Measurements from ENCODE around the gene DNAJB8. TPM values are rescaled to one million over a fixed set of nuclear protein-coding genes. Genes with fewer than 3 reads are reported as not detected.

The DNAJB8 gene
- total RNA-seq, 4 donors from 2014 or later, result not detected

DNA sequence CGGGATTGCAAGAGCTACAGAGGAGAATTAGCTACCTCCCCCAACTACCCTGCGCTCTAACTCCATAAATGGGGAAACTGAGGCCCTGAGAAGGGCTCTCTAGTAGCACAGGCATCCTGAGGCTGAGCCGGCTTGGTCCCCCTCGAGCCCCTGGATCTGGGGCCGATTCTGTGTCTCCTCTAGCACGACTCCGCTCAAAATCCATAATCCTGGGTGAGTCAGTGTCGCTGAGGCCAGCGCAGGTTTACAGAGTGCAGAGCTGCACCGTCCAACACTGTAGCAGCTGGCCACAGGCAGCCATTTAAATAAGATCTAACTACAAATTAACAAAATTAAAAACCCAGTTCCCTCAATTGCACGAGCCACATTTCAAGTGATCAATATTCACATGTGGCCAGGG lies 15.5 kb upstream of the DNAJB8 start:
- H3K4me1 ChIP-seq, result peaks cover 0 to 40% (median 6%) of the 10 kb centered on the region in 4 donors
- WGBS, 2 donors, result 34 to 36% methylated on average over 10 to 11 of the region's 11 CpGs
- TF ChIP-seq CTCF (IDR thresholded peaks at IDR 0.05) (no peak), POLR2A (IDR thresholded peaks at IDR 0.05) (no peak), EP300 (IDR thresholded peaks at IDR 0.05) (no peak)
- H3K36me3 ChIP-seq, result no peaks in the 10 kb centered on the region
- H3K4me3 ChIP-seq, result no peak overlapping the region
- H3K9me3 ChIP-seq, result no peaks in the 10 kb centered on the region
- peaks cover 6 to 98% of the 10 kb centered on the region in 2 donors for H3K27me3 ChIP-seq
- no peak overlapping the region for H3K27ac ChIP-seq
- no peak for DNase-seq (ENCODE audit: low spot score in 2 of 2)

- Histone ChIP-seq H3K27me3 (peaks cover 6 to 98% of the 10 kb centered on the region in 2 donors), H3K4me1 (peaks cover 0 to 33% (median 0%) of the 10 kb centered on the region in 4 donors), H3K36me3 (no peaks in the 10 kb centered on the region), H3K9me3 (no peaks in the 10 kb centered on the region), H3K27ac (no peak overlapping the region), H3K4me3 (no peak overlapping the region)
- 33 to 38% methylated on average over 6 to 16 of the region's 19 CpGs for WGBS, 2 donors
- no peak for DNase-seq (ENCODE audit: low spot score in 2 of 2)
- TF ChIP-seq EP300 (IDR thresholded peaks at IDR 0.05) (no peak), CTCF (IDR thresholded peaks at IDR 0.05) (no peak), POLR2A (IDR thresholded peaks at IDR 0.05) (no peak)
Observed at GRCh38 chr3:128481438-128481942, 14.8 kb upstream of the DNAJB8 start.

DNA sequence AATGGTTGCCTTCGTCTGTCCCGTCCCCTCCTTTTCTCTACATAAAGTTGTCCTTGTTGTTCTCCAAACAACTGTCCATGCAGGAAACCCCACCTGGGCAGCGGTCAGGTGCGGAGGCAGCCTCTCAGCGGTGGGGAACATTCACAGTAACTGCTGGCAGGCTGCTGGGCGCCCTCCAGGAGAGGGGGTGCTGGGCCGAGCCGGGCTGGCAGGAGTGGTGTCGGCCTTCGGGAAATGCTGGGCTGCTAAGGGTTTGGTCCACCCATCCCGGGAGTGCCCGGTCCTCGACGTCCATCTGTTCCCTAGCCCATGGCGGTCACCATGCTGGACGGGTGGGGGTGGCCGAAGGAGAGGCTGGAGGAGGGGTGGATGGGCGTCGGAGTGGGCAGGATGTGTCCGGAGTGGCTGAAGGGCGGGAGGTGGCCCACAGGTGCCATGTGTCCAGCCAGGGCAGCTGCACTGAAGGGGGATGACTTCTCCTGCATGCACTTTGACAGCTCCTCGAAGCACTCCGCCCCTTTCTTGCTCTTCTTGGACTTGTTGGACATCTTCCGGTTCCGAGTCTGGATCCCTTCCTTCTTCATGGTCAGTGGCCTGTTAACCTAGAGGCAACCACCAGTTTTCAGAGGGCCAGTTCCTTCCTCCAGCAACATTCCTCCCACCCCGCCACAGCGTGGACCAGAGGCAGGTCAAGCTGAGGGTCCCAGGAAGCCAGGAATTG lies 14.2 kb upstream of the DNAJB8 start:
- DNase-seq (ENCODE audit: low spot score in 2 of 2), result no peak
- Histone ChIP-seq H3K27me3 (peaks cover 6 to 98% of the 10 kb centered on the region in 2 donors), H3K36me3 (no peaks in the 10 kb centered on the region), H3K4me3 (no peak overlapping the region), H3K4me1 (peaks cover 0 to 28% (median 0%) of the 10 kb centered on the region in 4 donors), H3K9me3 (no peaks in the 10 kb centered on the region), H3K27ac (no peak overlapping the region)
- TF ChIP-seq POLR2A (IDR thresholded peaks at IDR 0.05), result no peak
- TF ChIP-seq CTCF (IDR thresholded peaks at IDR 0.05), result no peak
- TF ChIP-seq EP300 (IDR thresholded peaks at IDR 0.05), result no peak
- 56 to 79% methylated on average over 21 to 27 of the region's 27 CpGs for WGBS, 2 donors

DNA sequence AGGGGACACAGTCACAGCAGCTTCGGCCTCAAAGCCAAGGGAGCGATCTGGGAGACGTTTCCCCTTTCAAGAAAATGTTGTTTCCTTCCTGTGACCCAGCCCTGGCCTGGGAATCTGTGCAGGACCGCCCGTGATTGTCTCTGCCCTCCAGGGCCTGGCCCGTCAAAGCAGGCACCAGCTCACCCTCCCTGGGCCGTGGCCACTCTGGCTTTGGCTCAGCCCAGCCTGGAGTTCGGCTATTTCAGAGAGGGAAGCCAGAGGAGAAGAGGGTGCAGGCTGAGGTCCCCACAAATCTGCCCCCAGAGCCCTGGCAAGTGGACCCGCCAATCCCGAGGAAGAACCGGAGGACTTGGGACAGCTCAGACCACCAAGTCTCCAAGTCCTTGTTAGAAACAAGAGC lies 13.6 kb upstream of the DNAJB8 start:
- DNase-seq (ENCODE audit: low spot score in 2 of 2), result no peak
- no peak for TF ChIP-seq POLR2A (IDR thresholded peaks at IDR 0.05)
- no peak for TF ChIP-seq EP300 (IDR thresholded peaks at IDR 0.05)
- no peak for TF ChIP-seq CTCF (IDR thresholded peaks at IDR 0.05)
- H3K36me3 ChIP-seq, result no peaks in the 10 kb centered on the region
- H3K27me3 ChIP-seq, result peaks cover 6 to 96% of the 10 kb centered on the region in 2 donors
- H3K4me3 ChIP-seq, result no peak overlapping the region
- WGBS, 2 donors, result 56 to 63% methylated on average over 11 of the region's 11 CpGs
- peaks cover 0 to 28% (median 0%) of the 10 kb centered on the region in 4 donors for H3K4me1 ChIP-seq
- H3K9me3 ChIP-seq, result no peaks in the 10 kb centered on the region
- H3K27ac ChIP-seq, result no peak overlapping the region

DNA sequence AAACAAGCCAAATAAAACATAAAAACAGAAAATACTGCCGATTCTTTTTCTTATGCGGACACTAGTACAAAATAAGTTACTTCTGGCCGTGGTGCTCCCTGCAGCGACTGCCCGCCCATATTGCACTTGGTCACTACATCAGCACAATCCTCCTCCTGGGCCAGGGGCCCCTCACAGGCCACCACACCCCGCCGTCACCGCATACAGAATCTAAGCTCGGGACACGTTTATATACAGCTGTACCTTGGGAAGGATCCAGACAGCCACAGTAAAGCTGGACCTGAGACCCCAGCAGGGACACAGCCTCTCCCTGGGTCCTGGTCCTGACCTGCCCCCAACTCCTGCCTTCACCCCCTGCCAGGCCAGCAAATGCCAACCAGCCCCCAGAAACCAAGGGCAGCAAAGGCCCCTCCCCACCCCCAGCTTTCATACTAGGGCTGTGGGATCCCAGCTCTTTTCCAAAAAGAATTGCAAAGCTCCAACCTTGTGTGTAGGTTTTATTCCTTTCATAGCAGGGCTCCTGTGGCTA lies 12.9 kb upstream of the DNAJB8 start:
- Histone ChIP-seq H3K4me1 (peaks cover 0 to 28% (median 0%) of the 10 kb centered on the region in 4 donors), H3K27ac (no peak overlapping the region), H3K36me3 (no peaks in the 10 kb centered on the region), H3K4me3 (no peak overlapping the region), H3K27me3 (peaks cover 6 to 90% of the 10 kb centered on the region in 2 donors), H3K9me3 (no peaks in the 10 kb centered on the region)
- no peak for DNase-seq (ENCODE audit: low spot score in 2 of 2)
- WGBS, 2 donors, result 67 to 73% methylated on average over 10 of the region's 10 CpGs
- TF ChIP-seq EP300 (IDR thresholded peaks at IDR 0.05) (no peak), CTCF (IDR thresholded peaks at IDR 0.05) (no peak), POLR2A (IDR thresholded peaks at IDR 0.05) (no peak)
